AG04450 (cell line): ENCODE results near the gene DOK6. TPM values are rescaled to one million over a fixed set of nuclear protein-coding genes. Genes with fewer than 3 reads are reported as not detected.

Source experiments
- CTCF ChIA-PET: fragments of 300-600, 350-600 bp; formaldehyde crosslinking; extraction: SDS; loops from one replicate; lab custom pipeline; 2022; ENCODE audit warnings: antibody characterized with exemption, inconsistent platforms; lab: Charles Lee
- POLR2A ChIA-PET: fragments of 350-600 bp; formaldehyde crosslinking; extraction: SDS; loops from one replicate; lab custom pipeline; 2021; ENCODE audit warnings: antibody characterized with exemption, inconsistent platforms; lab: Yijun Ruan, JAX
- DNase-seq: peaks from one replicate; pipeline ENCODE4 v3.0.0-alpha.2; 2011; ENCODE audit warnings: low read depth, low spot score
- H3K27ac ChIP-seq: one replicate; pipeline ENCODE4 v1.5.1; 2012; ENCODE audit warnings: low read depth, low read length, control low read depth
- H3K27me3 ChIP-seq: one replicate; pipeline ENCODE4 v1.6.0; 2012; ENCODE audit warnings: low read length; ENCODE audit not compliant: control insufficient read depth, insufficient read depth
- H3K4me3 ChIP-seq: 2 replicates; pipeline ENCODE4 v1.5.1; 2011; ENCODE audit warnings: mild to moderate bottlenecking, low read depth, low read length, control low read depth
- H3K9me3 ChIP-seq: 2 replicates; pipeline ENCODE4 v1.5.1; 2012; ENCODE audit warnings: low read length; ENCODE audit not compliant: control insufficient read depth, insufficient read depth
- CTCF ChIP-seq: IDR thresholded peaks from 2 replicates; pipeline ENCODE4 v1.5.1; 2011; ENCODE audit warnings: low read depth, low read length, control low read depth, inconsistent platforms
- polyA plus RNA-seq: library from polyadenylated mRNA; depleted of rRNA; stranded (reverse); fragments of >200 nt; gene quantifications from 2 replicates; pipeline ENCODE4 v1.2.3, GENCODE V29; 2011

The DOK6 gene
- polyA plus RNA-seq, 1 experiment = 0.16 TPM

GRCh38 chr18:69838003-69838402 is 437.3 kb downstream of the DOK6 start:
- CTCF ChIA-PET = no interaction called here
- Histone ChIP-seq H3K27ac (no peak overlapping the region), H3K9me3 (peaks cover 8% of the 10 kb centered on the region), H3K4me3 (no peak overlapping the region), H3K27me3 (no peaks in the 10 kb centered on the region)
- DNase-seq = no peak
- no peak for TF ChIP-seq CTCF
- POLR2A ChIA-PET = no interaction called here

- CTCF ChIA-PET = no interaction called here
- no peak for DNase-seq
- no peak overlapping the region for H3K4me3 ChIP-seq
- no peaks in the 10 kb centered on the region for H3K27me3 ChIP-seq
- TF ChIP-seq CTCF = no peak
- no peak overlapping the region for H3K27ac ChIP-seq
- H3K9me3 ChIP-seq = peaks cover 8% of the 10 kb centered on the region
- POLR2A ChIA-PET = no interaction called here
Measured at GRCh38 chr18:69838620-69839411, 438.1 kb downstream of the DOK6 start.

- no peak for DNase-seq
- peaks cover 8% of the 10 kb centered on the region for H3K9me3 ChIP-seq
- CTCF ChIA-PET = interaction anchor here (1.2 kb wide), 1 partner anchor 82 kb away, joined by 3 read pairs; no protein-coding TSS in a partner anchor
Measured at GRCh38 chr18:69839497-69839896, 438.8 kb downstream of the DOK6 start.

GRCh38 chr18:69840001-69840400 is 439.3 kb downstream of the DOK6 start:
- POLR2A ChIA-PET = no interaction called here
- CTCF ChIA-PET = interaction anchor here (1.2 kb wide), 1 partner anchor 82 kb away, joined by 3 read pairs; no protein-coding TSS in a partner anchor
- no peaks in the 10 kb centered on the region for H3K27me3 ChIP-seq
- no peak for TF ChIP-seq CTCF
- DNase-seq = no peak
- H3K27ac ChIP-seq = no peak overlapping the region
- no peak overlapping the region for H3K4me3 ChIP-seq
- peaks cover 8% of the 10 kb centered on the region for H3K9me3 ChIP-seq

More at GRCh38 chr18:69839497-69839896, 438.8 kb downstream of the DOK6 start:
- no peaks in the 10 kb centered on the region for H3K27me3 ChIP-seq
- H3K27ac ChIP-seq = no peak overlapping the region
- no peak overlapping the region for H3K4me3 ChIP-seq
- TF ChIP-seq CTCF = no peak
- POLR2A ChIA-PET = no interaction called here

- ChIA-PET CTCF (interaction anchor here (0.5 to 1.2 kb wide), 3 partner anchors 67 to 247 kb away, joined by 3 to 5 read pairs (median 4); no protein-coding TSS in a partner anchor), POLR2A (no interaction called here)
- no peak overlapping the region for H3K27ac ChIP-seq
- no peak overlapping the region for H3K4me3 ChIP-seq
- H3K27me3 ChIP-seq = no peaks in the 10 kb centered on the region
- H3K9me3 ChIP-seq = peaks cover 8% of the 10 kb centered on the region
- TF ChIP-seq CTCF = no peak
- DNase-seq = no peak
Measured at GRCh38 chr18:69840445-69840844, 439.8 kb downstream of the DOK6 start.
